IMR-90 (cell line): ENCODE results near the gene VDAC2. TPM values are rescaled to one million over a fixed set of nuclear protein-coding genes. Genes with fewer than 3 reads are reported as not detected.

Experiments used
- ATAC-seq: fragments of 200-7000 bp; cut with Tn5 transposase; 2 replicates; pipeline ENCODE4 v1.9.1; 2020; ENCODE audit warnings: low read depth, mild to moderate bottlenecking, moderate library complexity
- BruUV-seq: library from RNA; stranded (reverse); fragments of 400-500 nt; replicated peaks from 2 replicates; lab custom pipeline; 2021; lab: Mats Ljungman, UMichigan
- CTCF ChIA-PET: fragments of 300-600 bp; formaldehyde crosslinking; extraction: SDS; loops from one replicate; lab custom pipeline; 2021; ENCODE audit warnings: antibody characterized with exemption; lab: Yijun Ruan, JAX
- POLR2A ChIA-PET: fragments of 300-600 bp; sonication (Branson Sonifier 250); formaldehyde crosslinking; loops from one replicate; lab custom pipeline; 2022; ENCODE audit warnings: antibody characterized with exemption; ENCODE audit not compliant: unreplicated experiment; lab: Charles Lee
- DNase-seq: peaks from one replicate; pipeline ENCODE4 v3.0.0; 2013
- H2AFZ ChIP-seq: replicated peaks from 2 replicates; pipeline ENCODE3; 2013; ENCODE audit warnings: low read length, mild to moderate bottlenecking; ENCODE audit not compliant: poor library complexity
- H2AK5ac ChIP-seq: 2 replicates; pipeline ENCODE4 v1.6.1; 2013; ENCODE audit warnings: low read depth, low read length, inconsistent platforms
- H2AK9ac ChIP-seq: replicated peaks from 2 replicates; pipeline ENCODE3; 2013; ENCODE audit warnings: mild to moderate bottlenecking, low read depth, low read length, moderate library complexity; ENCODE audit not compliant: poor library complexity
- H2BK120ac ChIP-seq: 2 replicates; pipeline ENCODE4 v1.6.1; 2013; ENCODE audit warnings: low read depth, low read length, inconsistent platforms
- H2BK15ac ChIP-seq: 3 replicates; pipeline ENCODE4 v1.6.1; 2013; ENCODE audit warnings: low read depth, low read length, inconsistent platforms
- H2BK20ac ChIP-seq: 2 replicates; pipeline ENCODE4 v1.6.1; 2013; ENCODE audit warnings: low read depth, mild to moderate bottlenecking, inconsistent platforms, low read length, moderate library complexity
- H2BK5ac ChIP-seq: 2 replicates; pipeline ENCODE4 v1.6.1; 2013; ENCODE audit warnings: mild to moderate bottlenecking, low read depth, low read length, inconsistent platforms; ENCODE audit not compliant: poor library complexity, severe bottlenecking
- H3K14ac ChIP-seq: replicated peaks from 2 replicates; pipeline ENCODE4 v1.6.1; 2013; ENCODE audit warnings: low read depth, low read length, inconsistent platforms
- H3K18ac ChIP-seq: 2 replicates; pipeline ENCODE4 v1.6.1; 2013; ENCODE audit warnings: low read depth, low read length, control low read depth
- H3K23ac ChIP-seq: 2 replicates; pipeline ENCODE4 v1.6.1; 2013; ENCODE audit warnings: low read depth, low read length, inconsistent platforms
- H3K27ac ChIP-seq: 2 replicates; pipeline ENCODE4 v1.5.1; 2013; ENCODE audit warnings: mild to moderate bottlenecking, control low read depth, low read length; ENCODE audit not compliant: insufficient read depth
- H3K27me3 ChIP-seq: 2 replicates; pipeline ENCODE4 v1.6.1; 2013; ENCODE audit warnings: low read length; ENCODE audit not compliant: control insufficient read depth, insufficient read depth
- H3K36me3 ChIP-seq: 2 replicates; pipeline ENCODE4 v1.6.1; 2013; ENCODE audit warnings: low read length, mixed read lengths; ENCODE audit not compliant: control insufficient read depth, insufficient read depth
- H3K4ac ChIP-seq: 2 replicates; pipeline ENCODE4 v1.6.1; 2013; ENCODE audit warnings: low read depth, low read length, inconsistent platforms
- H3K4me1 ChIP-seq: 2 replicates; pipeline ENCODE4 v1.6.1; 2013; ENCODE audit warnings: low read length, mixed read lengths; ENCODE audit not compliant: control insufficient read depth, insufficient read depth
- H3K4me2 ChIP-seq: 2 replicates; pipeline ENCODE4 v1.6.1; 2013; ENCODE audit warnings: low read depth, mild to moderate bottlenecking, control low read depth, low read length, moderate library complexity
- H3K4me3 ChIP-seq: 2 replicates; pipeline ENCODE4 v1.5.1; 2013; ENCODE audit warnings: low read depth, mild to moderate bottlenecking, control low read depth, low read length, moderate library complexity; ENCODE audit not compliant: insufficient read depth
- H3K56ac ChIP-seq: 2 replicates; pipeline ENCODE4 v1.6.1; 2013; ENCODE audit warnings: low read length, inconsistent platforms; ENCODE audit not compliant: insufficient read depth; ENCODE audit errors: extremely low read depth
- H3K79me1 ChIP-seq, 2 experiments: 2 replicates each; pipeline ENCODE4 v1.6.1; 2013; ENCODE audit warnings: low read length in 2 of 2, inconsistent platforms in 1 of 2, low read depth in 1 of 2
- H3K9ac ChIP-seq: 2 replicates; pipeline ENCODE4 v1.6.1; 2013; ENCODE audit warnings: low read depth, low read length, control low read depth
- H3K9me1 ChIP-seq: 2 replicates; pipeline ENCODE4 v1.6.1; 2013; ENCODE audit warnings: low read length, inconsistent platforms; ENCODE audit not compliant: insufficient read depth
- H3K9me3 ChIP-seq: 2 replicates; pipeline ENCODE4 v1.6.1; 2013; ENCODE audit warnings: low read length; ENCODE audit not compliant: control insufficient read depth, insufficient read depth
- H4K20me1 ChIP-seq: 2 replicates; pipeline ENCODE4 v1.6.1; 2013; ENCODE audit warnings: low read length, inconsistent platforms; ENCODE audit not compliant: insufficient read depth
- H4K5ac ChIP-seq: 2 replicates; pipeline ENCODE4 v1.6.1; 2013; ENCODE audit warnings: mild to moderate bottlenecking, low read depth, low read length, control low read depth
- H4K8ac ChIP-seq, 2 experiments: 2 replicates each; pipeline ENCODE4 v1.6.1; 2013; ENCODE audit warnings: low read depth in 2 of 2, low read length in 2 of 2, control low read depth in 1 of 2, inconsistent platforms in 1 of 2
- H4K91ac ChIP-seq: 2 replicates; pipeline ENCODE4 v1.6.1; 2013; ENCODE audit warnings: low read depth, low read length, inconsistent platforms; ENCODE audit not compliant: insufficient read depth
- BHLHE40 ChIP-seq: fragments of 150-350 bp; IDR thresholded peaks from 2 replicates; pipeline ENCODE4 v1.6.1; 2016; ENCODE audit warnings: mild to moderate bottlenecking, low read depth, low read length
- CEBPB ChIP-seq: IDR thresholded peaks from 2 replicates; pipeline ENCODE4 v1.6.1; 2012; ENCODE audit warnings: low read depth, low read length, improper control_type of control experiment
- CHD1 ChIP-seq: IDR thresholded peaks from 2 replicates; pipeline ENCODE4 v1.6.1; 2012; ENCODE audit warnings: low read depth, low read length, improper control_type of control experiment
- CTCF ChIP-seq: conservative IDR thresholded peaks from 2 replicates; pipeline ENCODE4 v1.5.1; 2012; ENCODE audit warnings: mild to moderate bottlenecking, low read depth, low read length, improper control_type of control experiment
- ELK1 ChIP-seq: fragments of 150-350 bp; IDR thresholded peaks from 2 replicates; pipeline ENCODE4 v1.6.1; 2016; ENCODE audit warnings: low read depth, mild to moderate bottlenecking, low read length, moderate library complexity, borderline replicate concordance
- FOS ChIP-seq: fragments of 150-350 bp; IDR thresholded peaks from 2 replicates; pipeline ENCODE4 v1.6.1; 2016; ENCODE audit warnings: low read depth, low read length
- MAFK ChIP-seq: IDR thresholded peaks from 2 replicates; pipeline ENCODE4 v1.6.1; 2012; ENCODE audit warnings: low read depth, low read length, improper control_type of control experiment
- MAZ ChIP-seq: IDR thresholded peaks from 2 replicates; pipeline ENCODE4 v1.6.1; 2012; ENCODE audit warnings: low read depth, mild to moderate bottlenecking, low read length, improper control_type of control experiment, moderate library complexity, borderline replicate concordance
- MXI1 ChIP-seq: IDR thresholded peaks from 2 replicates; pipeline ENCODE4 v1.6.1; 2012; ENCODE audit warnings: low read depth, mild to moderate bottlenecking, low read length, moderate library complexity, borderline replicate concordance
- NFE2L2 ChIP-seq: fragments of 150-350 bp; IDR thresholded peaks from 2 replicates; pipeline ENCODE4 v1.6.1; 2016; ENCODE audit warnings: low read depth, mild to moderate bottlenecking, low read length
- POLR2A ChIP-seq: IDR thresholded peaks from 2 replicates; pipeline ENCODE4 v1.6.1; 2012; ENCODE audit warnings: mild to moderate bottlenecking, low read depth, low read length
- RAD21 ChIP-seq: IDR thresholded peaks from 2 replicates; pipeline ENCODE4 v1.6.1; 2012; ENCODE audit warnings: low read length, improper control_type of control experiment
- RCOR1 ChIP-seq: IDR thresholded peaks from 2 replicates; pipeline ENCODE4 v1.6.1; 2012; ENCODE audit warnings: mild to moderate bottlenecking, low read length, improper control_type of control experiment; ENCODE audit not compliant: insufficient replicate concordance
- SMC3 ChIP-seq: fragments of 150-350 bp; IDR thresholded peaks from 2 replicates; pipeline ENCODE4 v1.6.1; 2016; ENCODE audit warnings: low read depth, mild to moderate bottlenecking, antibody characterized with exemption, low read length, moderate library complexity
- WGBS, 2 experiments: methylation state at CpG; one replicate each; pipeline versions ENCODE4 v1.1.5 to v1.1.7; 2013; ENCODE audit warnings: missing lambda C conversion rate in 2 of 2; ENCODE audit not compliant: insufficient read length in 1 of 2; ENCODE audit errors: extremely low coverage in 2 of 2; 5-methylcytosine and 5-hydroxymethylcytosine counted together
- dilution Hi-C: fragments of 300-500 bp; cut with HindIII; formaldehyde crosslinking; loops from one replicate; pipeline ENCODE4 v1.14.3; 2018; ENCODE audit warnings: low sequenced_read_pairs; ENCODE audit not compliant: unreplicated experiment
- in situ Hi-C: fragments of 300-500 bp; cut with MboI; formaldehyde crosslinking; loops from 3 replicates; pipeline ENCODE4 v1.14.3; 2019; ENCODE audit warnings: low sequenced_read_pairs, inconsistent platforms, mixed read lengths
- intact Hi-C: fragments of 100-400 bp; cut with micrococcal nuclease; formaldehyde crosslinking; loops from 2 replicates; pipeline ENCODE4 v1.10.0; 2022
- polyA plus RNA-seq, 3 experiments: library from polyadenylated mRNA; depleted of rRNA; stranded (reverse); fragments of >200 nt; gene quantifications; 2 replicates each; pipeline ENCODE4 v1.2.3, GENCODE V29; 2012; ENCODE audit warnings: low replicate concordance in 1 of 3
- total RNA-seq: library from RNA; depleted of rRNA; stranded (reverse); fragments of >200 nt; gene quantifications from 2 replicates; pipeline ENCODE4 v1.2.3, GENCODE V29; 2012

Gene VDAC2
- total and polyA plus RNA-seq, 2 of the 4 experiments (the other 2 are of a cell fraction): 122 to 139 TPM

- H2BK5ac ChIP-seq: peak overlapping the region; percentile 94
- intact Hi-C loops (loop anchor here (1.0 kb wide), 1 partner anchor 15 kb away; the partner anchor contains the start of gene VDAC2), in situ Hi-C loops (no loop called here), dilution Hi-C loops (no loop called here)
- peak overlapping the region; percentile 82; the same call in 1 of the 2 replicates for H4K91ac ChIP-seq
- H3K9me3 ChIP-seq: 0 out of 2 replicates have a peak, but pooled peaks cover 2% of the 10 kb centered on the region
- H3K27me3 ChIP-seq: no peaks in the 10 kb centered on the region
- no CpG with 5 or more reads among the region's 6 CpGs for WGBS, 2 experiments
- H3K23ac ChIP-seq: 0 out of 2 replicates have a peak overlapping the region, but pooled peaks have one; percentile 14
- peak overlapping the region; percentile 55 to 63; a peak in 3 of 4 replicates for H4K8ac ChIP-seq
- peak; percentile 93 for DNase-seq
- ATAC-seq: peak; percentile 76
- peaks cover 9% of the 10 kb centered on the region for H4K20me1 ChIP-seq
- no peaks in the 10 kb centered on the region for H3K36me3 ChIP-seq
- CTCF ChIA-PET: interaction anchor here (0.9 kb wide), 2 partner anchors 40 to 41 kb away, joined by 3 to 4 read pairs; partner anchors contain the start of gene COMTD1
- peaks cover 23% of the 10 kb centered on the region for H3K9me1 ChIP-seq
- peak overlapping the region; percentile 88 for H2BK20ac ChIP-seq
- H4K5ac ChIP-seq: peak overlapping the region; percentile 95
- peaks cover 18% of the 10 kb centered on the region for H3K4me1 ChIP-seq
- H3K9ac ChIP-seq: no peak overlapping the region
- H2AK5ac ChIP-seq: peak overlapping the region; percentile 88; the same call in 1 of the 2 replicates
- peak overlapping the region; percentile 94 for H3K18ac ChIP-seq
- peak overlapping the region; percentile 39; the same call in 1 of the 3 replicates for H2BK15ac ChIP-seq
- H3K4me2 ChIP-seq: peak overlapping the region; percentile 74; the same call in 1 of the 2 replicates
- POLR2A ChIA-PET: interaction anchor here (0.6 to 0.7 kb wide), 2 partner anchors 30 to 31 kb away, joined by 3 to 9 read pairs; no protein-coding TSS in a partner anchor
- H3K56ac ChIP-seq: peak overlapping the region; percentile 74; the same call in 1 of the 2 replicates
- BruUV-seq: no TSS peak
- no peak overlapping the region for H2AK9ac ChIP-seq
- peak overlapping the region; percentile 76 for H2AFZ ChIP-seq
- peak overlapping the region; percentile 75 for H2BK120ac ChIP-seq
- peak overlapping the region; percentile 52 for H3K4ac ChIP-seq
- H3K4me3 ChIP-seq: no peak overlapping the region
- 0 out of 2 replicates have a peak overlapping the region, but pooled peaks have one; percentile 20 for H3K14ac ChIP-seq
- peak overlapping the region; percentile 99 for H3K27ac ChIP-seq
- H3K79me1 ChIP-seq: peaks cover 19 to 32% of the 10 kb centered on the region in 2 experiments; a peak in 3 of 4 replicates
- TF ChIP-seq POLR2A: no peak
- TF ChIP-seq MAFK: peak; percentile 20; the same call in 1 of the 2 replicates
- TF ChIP-seq FOS: peak; percentile 91
- peak; percentile 61 for TF ChIP-seq CEBPB
- 0 out of 2 replicates have a peak, but pooled peaks have one; percentile 4 for TF ChIP-seq NFE2L2
- TF ChIP-seq BHLHE40: 0 out of 2 replicates have a peak, but pooled peaks have one; percentile 15
- TF ChIP-seq RAD21: no peak
- TF ChIP-seq MAZ: no peak
- no peak for TF ChIP-seq CTCF
- no peak for TF ChIP-seq SMC3
- no peak for TF ChIP-seq ELK1
- TF ChIP-seq RCOR1: no peak
- no peak for TF ChIP-seq CHD1
- TF ChIP-seq MXI1: no peak
Measured at GRCh38 chr10:75195035-75195763, 15.4 kb upstream of the VDAC2 start.
